ENCODE data around the gene PUS10. TPM values are rescaled to one million over a fixed set of nuclear protein-coding genes. Genes with fewer than 3 reads are reported as not detected.

PUS10 gene
- total and polyA plus RNA-seq, 12 donors = 2.2 to 10.6 (median 6.3) TPM

- DNase-seq = no peak
- Histone ChIP-seq H3K4me3 (no peak overlapping the region), H3K36me3 (replicated peaks in 1 of 2) (peaks cover 0 to 13% of the 10 kb centered on the region in 2 donors), H3K9me3 (replicated peaks in 1 of 3) (no peaks in the 10 kb centered on the region), H3K4me1 (replicated peaks in 1 of 2) (no peaks in the 10 kb centered on the region), H3K27ac (no peak overlapping the region), H3K27me3 (no peaks in the 10 kb centered on the region)
- TF ChIP-seq, protein P1, sequence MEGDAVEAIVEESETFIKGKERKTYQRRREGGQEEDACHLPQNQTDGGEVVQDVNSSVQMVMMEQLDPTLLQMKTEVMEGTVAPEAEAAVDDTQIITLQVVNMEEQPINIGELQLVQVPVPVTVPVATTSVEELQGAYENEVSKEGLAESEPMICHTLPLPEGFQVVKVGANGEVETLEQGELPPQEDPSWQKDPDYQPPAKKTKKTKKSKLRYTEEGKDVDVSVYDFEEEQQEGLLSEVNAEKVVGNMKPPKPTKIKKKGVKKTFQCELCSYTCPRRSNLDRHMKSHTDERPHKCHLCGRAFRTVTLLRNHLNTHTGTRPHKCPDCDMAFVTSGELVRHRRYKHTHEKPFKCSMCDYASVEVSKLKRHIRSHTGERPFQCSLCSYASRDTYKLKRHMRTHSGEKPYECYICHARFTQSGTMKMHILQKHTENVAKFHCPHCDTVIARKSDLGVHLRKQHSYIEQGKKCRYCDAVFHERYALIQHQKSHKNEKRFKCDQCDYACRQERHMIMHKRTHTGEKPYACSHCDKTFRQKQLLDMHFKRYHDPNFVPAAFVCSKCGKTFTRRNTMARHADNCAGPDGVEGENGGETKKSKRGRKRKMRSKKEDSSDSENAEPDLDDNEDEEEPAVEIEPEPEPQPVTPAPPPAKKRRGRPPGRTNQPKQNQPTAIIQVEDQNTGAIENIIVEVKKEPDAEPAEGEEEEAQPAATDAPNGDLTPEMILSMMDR (IDR thresholded peaks at IDR 0.05) = no peak
- no peak for TF ChIP-seq POLR2A (IDR thresholded peaks at IDR 0.05)
- intact Hi-C loops (cut with DNase I) = no loop called here
- WGBS, 4 donors = 70 to 100% (median 80%) methylated on average over 1 of the region's 1 CpG
Measured at GRCh38 chr2:60899892-60900249, 118.2 kb downstream of the PUS10 start.

DNA sequence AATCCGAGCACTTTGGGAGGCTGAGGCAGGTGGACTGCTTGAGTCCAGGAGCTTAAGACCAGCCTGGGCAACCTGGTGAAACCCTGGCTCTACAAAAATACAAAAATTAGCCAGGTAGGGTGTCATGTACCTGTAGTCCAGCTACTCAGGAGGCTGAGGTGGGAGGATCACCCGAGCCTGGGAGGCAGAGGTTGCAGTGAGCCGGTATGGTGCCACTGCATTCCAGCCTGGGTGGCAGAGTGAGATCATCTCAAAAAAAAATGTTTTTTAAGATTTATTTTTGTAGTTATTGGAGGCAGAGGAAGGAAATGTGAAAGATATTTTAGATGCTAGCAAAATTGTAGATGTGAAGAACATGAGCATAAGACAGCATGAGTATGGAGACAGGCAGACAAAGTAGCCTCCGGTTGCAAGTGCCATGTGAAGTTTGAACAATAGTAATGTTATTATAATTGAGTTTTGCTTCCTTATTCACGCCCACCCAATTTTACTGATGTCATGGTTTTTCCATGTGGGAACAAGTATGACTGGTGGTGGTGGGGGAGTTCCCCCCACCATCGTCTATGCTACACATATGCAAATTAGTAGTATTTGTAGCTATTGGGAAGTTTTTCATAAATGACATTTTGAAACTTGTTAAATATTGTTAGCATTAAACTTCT, 118.7 kb downstream of the PUS10 start:
- TF ChIP-seq, protein P1 (IDR thresholded peaks at IDR 0.05) = no peak
- Histone ChIP-seq H3K4me3 (no peak overlapping the region), H3K4me1 (replicated peaks in 1 of 2) (no peaks in the 10 kb centered on the region), H3K27me3 (no peaks in the 10 kb centered on the region), H3K36me3 (replicated peaks in 1 of 2) (peaks cover 0 to 13% of the 10 kb centered on the region in 2 donors), H3K27ac (no peak overlapping the region), H3K9me3 (replicated peaks in 1 of 3) (no peaks in the 10 kb centered on the region)
- no peak for DNase-seq
- 79 to 82% (median 81%) methylated on average over 6 of the region's 6 CpGs for WGBS, 4 donors
- intact Hi-C loops (cut with DNase I) = no loop called here

GRCh38 chr2:60898567-60898966, 119.5 kb downstream of the PUS10 start:
- H3K9me3 ChIP-seq (replicated peaks in 1 of 3) = no peaks in the 10 kb centered on the region
- intact Hi-C loops (cut with DNase I) = no loop called here
- TF ChIP-seq, protein P1 (IDR thresholded peaks at IDR 0.05) = no peak
- TF ChIP-seq POLR2A (IDR thresholded peaks at IDR 0.05) = no peak
- H3K27me3 ChIP-seq = no peaks in the 10 kb centered on the region
- H3K4me3 ChIP-seq = no peak overlapping the region
- no peak for DNase-seq
- WGBS, 4 donors = 91 to 100% (median 98%) methylated on average over 1 of the region's 1 CpG
- H3K4me1 ChIP-seq (replicated peaks in 1 of 2) = no peaks in the 10 kb centered on the region
- H3K36me3 ChIP-seq (replicated peaks in 1 of 2) = peaks cover 0 to 13% of the 10 kb centered on the region in 2 donors
- no peak overlapping the region for H3K27ac ChIP-seq

Small RNA genes within 50 kb of the gene (small RNA-seq; reads per million reads assigned to genes)
- gene RNA5SP95 (0 reads per million in 2 donors), gene RNU4-51P (0 reads per million in 2 donors)

Other genes with a start within 250 kb of the PUS10 start
- gene REL, start 136.7 kb downstream of the PUS10 start, total RNA-seq = 10 to 100 TPM in 6 of 9 donors, 1 to 10 TPM in 3; 4.0 to 15.0 (median 10.6) TPM
- gene REL, start 136.7 kb downstream of the PUS10 start, polyA plus RNA-seq = 1 to 10 TPM in 2 of 3 donors, under 1 TPM in 1; 0.51 to 2.5 (median 2.1) TPM
- 10 to 100 TPM; 20.0 to 44.9 (median 28.3) TPM for gene PEX13, start 535 bp downstream of the PUS10 start, total RNA-seq
- 10 to 100 TPM in 1 of 3 donors, 1 to 10 TPM in 2; 8.3 to 20.9 (median 8.6) TPM for gene PEX13, start 535 bp downstream of the PUS10 start, polyA plus RNA-seq
- 1 to 10 TPM; 1.2 to 7.4 (median 3.3) TPM for gene SANBR, start 47.6 kb upstream of the PUS10 start, total RNA-seq
- gene SANBR, start 47.6 kb upstream of the PUS10 start, polyA plus RNA-seq = 1 to 10 TPM; 2.6 to 4.6 (median 3.4) TPM
- 10 to 100 TPM in 8 of 9 donors, 1 to 10 TPM in 1; 6.3 to 38.4 (median 29.4) TPM for gene C2orf74, start 143.9 kb upstream of the PUS10 start, total RNA-seq
- gene C2orf74, start 143.9 kb upstream of the PUS10 start, polyA plus RNA-seq = 10 to 100 TPM; 30.1 to 74.8 (median 46.2) TPM

Data from adrenal gland (tissue), 12 donors.